HG03175 (cell line): Measurements from ENCODE around the gene CTBP2.
A peak's percentile ranks its signal among the peaks of the same experiment; 100 is the strongest.
"Not testable (repeated sequence)": the region's sequence is repeated elsewhere in the genome, so short reads cannot be mapped to it uniquely, and the experiment has no call there.

Experiments used
- ATAC-seq: cut with Tn5 transposase; IDR thresholded peaks from one replicate; pipeline ENCODE4 v1.9.1; 2021; ENCODE audit warnings: mild to moderate bottlenecking, moderate library complexity; ENCODE audit not compliant: unreplicated experiment

CTBP2 gene

GRCh38 chr10:125067764-125068163, 92.6 kb downstream of the CTBP2 start:
- ATAC-seq: no peak

GRCh38 chr10:125066764-125067450, 93.5 kb downstream of the CTBP2 start:
- no peak for ATAC-seq

GRCh38 chr10:125064681-125065492, 95.5 kb downstream of the CTBP2 start:
- ATAC-seq: peak; percentile 92

GRCh38 chr10:125063256-125063925, 97.0 kb downstream of the CTBP2 start:
- no peak for ATAC-seq

- no peak for ATAC-seq
Measured at GRCh38 chr10:125062914-125063230, 97.5 kb downstream of the CTBP2 start.

GRCh38 chr10:125062227-125062913, 98.0 kb downstream of the CTBP2 start:
- no peak for ATAC-seq

- ATAC-seq: peak; percentile 37
Measured at GRCh38 chr10:125061557-125062226, 98.7 kb downstream of the CTBP2 start.

- ATAC-seq: no peak
Measured at GRCh38 chr10:125060826-125061556, 99.4 kb downstream of the CTBP2 start.

GRCh38 chr10:125060482-125060825, 99.9 kb downstream of the CTBP2 start:
- ATAC-seq: no peak

- no peak for ATAC-seq
Measured at GRCh38 chr10:125060026-125060425, 100.3 kb downstream of the CTBP2 start.

GRCh38 chr10:125059348-125059747, 101.0 kb downstream of the CTBP2 start:
- ATAC-seq: not testable (repeated sequence)

GRCh38 chr10:125057158-125058001, 103.0 kb downstream of the CTBP2 start:
- no peak for ATAC-seq

GRCh38 chr10:125056161-125057132, 103.9 kb downstream of the CTBP2 start:
- no peak for ATAC-seq

GRCh38 chr10:125055446-125055845, 104.9 kb downstream of the CTBP2 start:
- no peak for ATAC-seq

- ATAC-seq: no peak
Measured at GRCh38 chr10:125054669-125055268, 105.6 kb downstream of the CTBP2 start.

- ATAC-seq: no peak
Measured at GRCh38 chr10:125054216-125054615, 106.1 kb downstream of the CTBP2 start.

GRCh38 chr10:125052146-125052545, 108.2 kb downstream of the CTBP2 start:
- no peak for ATAC-seq

- no peak for ATAC-seq
Measured at GRCh38 chr10:125050383-125050782, 110.0 kb downstream of the CTBP2 start.
